ENCODE measurements around the gene MAST4.

MAST4 gene

DNA sequence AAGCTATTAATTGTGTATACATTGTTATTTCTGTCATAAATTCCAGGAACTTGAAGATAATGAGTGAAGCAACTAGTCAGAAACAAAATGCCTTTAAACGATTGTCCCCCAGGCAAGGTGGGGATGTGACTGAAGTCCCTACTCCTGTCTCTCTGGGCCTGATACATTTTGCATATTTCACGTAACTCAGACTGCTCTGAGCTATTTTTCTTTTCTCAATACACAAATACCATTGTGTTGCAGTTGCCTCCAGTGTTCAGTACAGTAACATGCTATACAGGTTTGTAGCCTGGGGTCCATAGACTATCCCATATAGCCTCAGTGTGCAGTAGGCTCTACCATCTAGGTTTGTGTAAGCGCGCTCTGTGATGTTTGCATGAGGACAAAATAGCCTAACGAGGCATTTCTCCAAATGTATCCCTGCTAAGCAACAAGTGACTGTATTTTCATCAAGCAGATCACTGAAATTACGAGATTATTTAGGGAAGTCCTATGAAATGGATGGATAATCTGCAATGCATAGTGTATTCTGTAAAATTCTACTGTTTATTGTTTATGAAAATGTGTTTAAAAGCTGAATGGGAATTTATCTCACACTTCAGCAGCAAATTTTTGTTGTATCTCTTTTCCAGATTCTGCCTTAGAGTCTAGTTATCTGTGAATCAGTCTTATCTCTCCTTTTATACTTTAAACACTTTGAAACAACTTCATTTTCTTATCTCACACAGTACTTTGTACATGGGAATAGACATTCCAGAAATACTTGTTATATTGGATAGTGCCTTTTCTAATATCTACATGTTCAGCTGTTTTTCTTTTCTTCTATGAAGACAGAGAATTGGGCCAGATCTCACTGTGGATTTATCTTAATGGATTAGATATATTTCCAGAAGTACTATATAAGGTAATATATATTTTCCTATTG lies 449.9 kb downstream of the MAST4 start:
- no peak for TF ChIP-seq ZNF274 (IDR thresholded peaks at IDR 0.05; ENCODE audit: low read depth, low read length)
- H3K4me3 ChIP-seq (ENCODE audit: low read length), result no peak overlapping the region

DNA sequence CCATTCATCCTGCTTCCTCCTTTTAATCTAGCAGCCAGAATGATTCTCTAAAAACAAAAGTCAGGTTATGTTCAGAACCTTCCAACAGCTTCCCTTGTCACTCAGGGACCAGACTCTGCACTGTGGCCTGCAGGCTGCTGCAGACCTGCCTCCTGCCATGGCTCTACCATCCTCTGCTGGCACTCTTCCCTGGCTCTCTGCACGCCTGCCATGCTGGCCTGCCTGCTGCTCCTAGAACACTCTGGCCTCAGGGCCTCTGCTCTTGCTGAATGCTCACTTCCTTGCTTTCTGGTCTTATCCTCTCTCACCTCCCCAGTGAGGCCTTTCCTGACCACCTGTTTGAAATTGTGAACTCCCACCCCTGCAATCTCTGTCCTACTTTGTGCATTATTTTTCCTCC lies 451.0 kb downstream of the MAST4 start:
- H3K4me3 ChIP-seq (ENCODE audit: low read length), result no peak overlapping the region
- no peak for TF ChIP-seq ZNF274 (IDR thresholded peaks at IDR 0.05; ENCODE audit: low read depth, low read length)

DNA sequence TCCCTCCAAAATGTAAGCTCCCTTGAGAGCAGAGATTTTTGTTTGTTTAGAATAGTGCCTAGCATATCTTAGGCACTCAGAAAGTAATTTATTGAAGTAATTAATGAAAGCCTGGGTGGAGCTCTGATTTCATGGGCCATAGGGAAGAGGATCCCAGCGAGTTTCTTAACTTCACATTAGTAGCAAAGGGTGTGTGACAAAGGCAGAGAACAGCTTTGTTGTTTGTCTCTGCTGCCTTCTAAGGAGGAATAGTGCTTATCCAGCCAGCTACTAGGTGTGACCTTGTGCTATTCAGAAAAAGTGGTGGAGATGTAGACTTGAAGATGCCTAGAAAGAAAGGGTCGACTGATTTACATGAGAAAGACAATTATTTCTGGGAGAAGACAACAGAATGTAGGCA lies 451.4 kb downstream of the MAST4 start:
- TF ChIP-seq ZNF274 (IDR thresholded peaks at IDR 0.05; ENCODE audit: low read depth, low read length), result no peak
- H3K4me3 ChIP-seq (ENCODE audit: low read length), result no peak overlapping the region

DNA sequence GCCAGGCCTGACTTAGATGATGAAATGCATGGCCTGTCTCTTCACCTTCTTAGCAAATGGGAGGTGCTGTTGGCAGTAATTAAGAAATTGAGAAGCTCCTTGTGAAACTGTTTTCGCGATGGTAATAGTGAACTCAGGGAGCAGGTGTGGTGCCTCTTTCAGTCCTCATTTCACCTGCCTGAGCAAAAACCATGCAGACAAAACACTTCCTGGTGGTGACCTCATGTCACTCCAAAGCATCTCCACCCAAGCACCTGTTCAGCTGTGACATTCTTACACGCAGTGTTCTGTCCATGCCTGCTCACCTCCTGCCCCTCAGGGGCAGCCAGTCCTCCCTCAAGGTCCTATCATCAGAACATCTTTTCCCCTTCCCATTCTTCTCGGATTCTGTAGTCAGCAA lies 453.9 kb downstream of the MAST4 start:
- TF ChIP-seq ZNF274 (IDR thresholded peaks at IDR 0.05; ENCODE audit: low read depth, low read length), result no peak
- H3K4me3 ChIP-seq (ENCODE audit: low read length), result no peak overlapping the region

DNA sequence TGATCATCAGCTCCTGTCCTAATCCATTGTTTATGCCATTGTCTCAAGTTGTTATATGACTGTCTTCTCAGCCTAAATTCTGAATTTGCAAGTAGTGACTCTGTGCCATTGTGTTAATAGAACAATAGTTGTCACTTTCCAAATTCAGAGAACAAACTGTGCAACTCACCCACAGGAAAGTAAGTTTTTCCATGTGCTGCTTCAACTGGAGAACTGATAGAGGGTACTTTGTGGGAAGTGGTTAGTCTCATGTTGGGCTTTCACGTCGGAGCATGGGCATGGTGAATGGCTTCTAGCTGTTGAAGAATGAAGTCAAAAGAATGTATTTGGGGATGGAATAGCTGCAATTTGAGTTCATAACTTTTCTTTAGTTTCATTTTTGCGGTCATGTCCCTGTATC lies 454.4 kb downstream of the MAST4 start:
- TF ChIP-seq ZNF274 (IDR thresholded peaks at IDR 0.05; ENCODE audit: low read depth, low read length), result no peak
- H3K4me3 ChIP-seq (ENCODE audit: low read length), result no peak overlapping the region

DNA sequence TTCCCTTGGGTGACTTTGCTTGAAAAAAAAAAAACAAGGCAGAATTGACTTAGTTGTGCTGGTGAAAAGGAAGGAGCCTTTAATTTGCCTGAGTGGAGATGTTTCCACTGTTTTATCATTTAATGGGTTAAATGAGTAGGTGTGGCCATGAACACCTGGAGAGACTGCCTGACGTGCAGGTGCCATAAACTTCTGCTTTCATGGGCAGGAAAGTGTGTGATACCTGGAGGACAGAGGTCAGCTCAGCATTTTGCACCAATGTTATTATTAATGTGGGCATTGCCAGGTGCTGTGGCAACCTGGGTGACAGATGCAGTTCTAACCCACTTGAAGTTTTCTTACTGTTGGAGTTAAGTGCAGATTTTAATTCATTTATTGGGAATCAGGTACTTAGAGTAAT lies 455.0 kb downstream of the MAST4 start:
- no peak overlapping the region for H3K4me3 ChIP-seq (ENCODE audit: low read length)
- TF ChIP-seq ZNF274 (IDR thresholded peaks at IDR 0.05; ENCODE audit: low read depth, low read length), result no peak

DNA sequence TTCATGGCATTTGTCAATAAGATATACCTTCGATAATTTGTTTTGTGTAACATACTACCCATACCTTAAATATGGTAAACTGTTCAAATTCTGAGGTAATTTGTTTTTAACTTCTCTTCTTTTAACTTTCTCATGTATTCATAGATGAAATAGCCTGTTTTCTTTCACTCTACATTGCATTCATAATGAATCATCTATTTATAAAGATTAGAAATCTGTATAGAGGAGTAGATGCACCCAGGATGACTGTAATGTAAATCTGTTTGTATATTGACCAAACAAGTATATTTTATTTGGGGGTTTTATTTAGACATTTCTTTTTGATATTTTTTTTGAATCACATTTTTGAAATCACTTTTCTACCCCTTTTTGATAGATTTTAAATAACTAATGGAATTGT lies 455.8 kb downstream of the MAST4 start:
- no peak for TF ChIP-seq ZNF274 (IDR thresholded peaks at IDR 0.05; ENCODE audit: low read depth, low read length)
- H3K4me3 ChIP-seq (ENCODE audit: low read length), result no peak overlapping the region

DNA sequence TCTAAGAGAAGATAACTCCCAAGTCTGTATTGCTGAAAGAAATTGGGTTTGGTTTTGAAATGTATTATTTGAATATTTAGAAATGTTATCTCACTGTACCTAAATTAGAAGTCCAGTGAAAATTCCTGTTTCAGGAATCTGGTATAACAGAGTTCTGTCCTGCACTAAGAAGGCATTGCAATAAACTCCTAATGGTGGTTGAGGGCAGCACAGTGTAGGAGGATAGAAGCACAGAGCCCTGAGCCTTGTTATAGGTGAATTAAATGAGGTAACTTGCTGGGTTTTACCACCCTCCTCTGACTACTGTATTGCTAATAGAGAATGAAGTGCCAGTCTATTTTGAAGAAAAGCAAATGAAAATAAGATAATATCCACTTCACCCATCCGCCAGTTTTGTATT lies 457.0 kb downstream of the MAST4 start:
- no peak overlapping the region for H3K4me3 ChIP-seq (ENCODE audit: low read length)
- TF ChIP-seq ZNF274 (IDR thresholded peaks at IDR 0.05; ENCODE audit: low read depth, low read length), result no peak

DNA sequence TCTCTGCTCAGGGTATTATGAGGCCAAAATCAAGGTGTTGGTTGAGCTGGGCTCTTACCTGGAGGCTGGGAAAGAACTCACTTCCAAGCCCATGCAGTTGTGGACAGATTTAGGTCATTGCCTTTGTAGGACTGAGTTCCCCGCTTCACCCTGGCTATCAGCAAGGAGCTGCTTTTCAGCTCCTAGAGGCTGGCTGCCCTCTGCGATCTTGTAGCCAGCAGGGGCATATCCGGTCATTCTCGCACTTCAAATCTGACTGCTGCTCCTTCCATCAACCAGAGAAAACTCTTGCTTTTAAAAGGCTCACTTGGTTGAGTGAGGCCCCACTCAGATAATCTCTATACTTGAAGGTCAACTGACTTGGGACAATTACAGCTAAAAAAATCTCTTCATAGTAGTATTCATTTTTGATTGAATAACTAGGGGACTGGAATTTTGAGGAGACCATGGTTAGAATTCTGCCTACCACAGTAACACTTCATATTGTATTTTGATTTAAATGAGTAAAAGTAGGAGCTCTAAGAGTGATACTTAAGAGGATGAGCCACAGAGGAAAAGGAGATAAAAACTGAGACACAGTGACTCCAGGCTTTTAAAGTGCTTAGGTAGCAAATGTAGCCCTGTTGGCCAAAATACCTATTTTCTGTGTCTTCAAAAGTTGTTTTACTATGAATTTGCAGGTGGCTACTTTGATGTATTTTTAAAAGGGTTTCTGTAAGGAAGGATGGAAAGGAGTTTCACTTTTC lies 463.0 kb downstream of the MAST4 start:
- no peak overlapping the region for H3K4me3 ChIP-seq (ENCODE audit: low read length)
- no peak for TF ChIP-seq ZNF274 (IDR thresholded peaks at IDR 0.05; ENCODE audit: low read depth, low read length)

DNA sequence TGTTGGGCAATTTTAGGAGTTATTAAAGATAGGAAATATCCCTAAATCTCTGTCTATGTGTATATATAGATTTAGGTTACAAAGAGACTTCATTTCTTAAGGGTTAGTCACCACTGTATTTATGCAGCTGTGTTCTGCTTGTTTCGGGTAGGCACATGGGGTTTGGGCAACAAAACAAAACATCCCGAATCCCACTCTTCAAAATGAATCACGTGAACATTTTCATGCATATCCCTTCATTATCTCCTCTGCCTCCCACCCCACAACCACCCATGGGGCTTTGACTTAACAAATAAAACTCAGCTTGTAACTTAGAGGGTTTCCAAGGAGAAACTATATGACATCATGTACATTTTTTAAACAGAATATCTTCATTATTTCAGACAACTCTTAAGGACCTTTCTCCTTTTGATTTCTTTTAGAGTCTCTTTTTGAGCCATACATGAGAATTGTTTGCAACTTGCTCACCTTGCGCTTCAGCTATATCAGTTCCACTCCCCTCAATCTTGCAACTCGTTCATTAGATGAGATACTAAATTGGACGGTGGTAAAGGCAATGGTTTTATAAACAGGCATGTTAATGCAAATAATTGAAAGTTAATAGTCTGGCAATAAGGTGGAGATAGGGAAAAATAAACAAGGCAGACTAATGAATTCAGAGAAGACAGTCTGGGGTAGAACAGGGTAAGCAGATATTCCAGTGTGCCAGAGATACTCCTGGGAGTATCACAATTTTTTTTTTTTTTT lies 463.7 kb downstream of the MAST4 start:
- no peak for TF ChIP-seq ZNF274 (IDR thresholded peaks at IDR 0.05; ENCODE audit: low read depth, low read length)
- H3K4me3 ChIP-seq (ENCODE audit: low read length), result no peak overlapping the region

DNA sequence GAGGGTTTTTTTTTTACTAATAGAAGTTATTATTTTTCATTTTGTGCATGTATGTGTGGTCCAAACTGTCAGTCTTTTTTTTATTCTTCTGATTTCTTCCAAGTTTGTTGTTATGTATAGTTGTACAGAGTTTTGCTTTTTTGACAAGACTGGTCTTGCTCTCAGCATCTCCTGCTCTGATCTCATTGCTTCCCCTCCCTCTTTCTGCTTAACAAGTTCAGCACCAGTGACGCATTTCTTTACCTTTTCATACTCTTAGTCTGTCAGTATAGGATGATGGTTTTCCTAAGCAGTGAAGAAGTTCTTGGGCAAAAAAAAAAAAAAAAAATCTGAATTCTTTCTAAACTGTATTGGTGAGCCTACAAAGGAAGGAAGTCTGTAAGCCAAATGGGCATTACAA lies 465.3 kb downstream of the MAST4 start:
- no peak overlapping the region for H3K4me3 ChIP-seq (ENCODE audit: low read length)
- TF ChIP-seq ZNF274 (IDR thresholded peaks at IDR 0.05; ENCODE audit: low read depth, low read length), result no peak

DNA sequence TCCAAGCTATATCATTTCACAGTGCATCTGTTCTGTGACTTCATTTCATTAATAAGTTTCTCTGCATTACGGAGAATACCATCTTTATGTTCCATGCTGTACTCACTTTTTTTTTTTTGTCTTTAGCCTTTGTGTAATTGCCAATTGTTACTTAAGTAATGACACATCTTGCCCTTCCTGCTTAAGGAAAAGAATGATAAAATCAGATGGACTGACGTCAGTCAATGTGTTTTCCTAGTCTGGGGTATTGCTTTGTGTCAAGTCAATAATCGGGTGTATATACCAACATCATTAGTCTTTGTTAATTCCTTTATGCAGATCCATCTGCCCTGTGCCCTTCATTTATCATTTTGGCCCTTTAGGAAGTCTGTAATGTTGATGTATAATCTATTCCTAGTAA lies 466.9 kb downstream of the MAST4 start:
- no peak for TF ChIP-seq ZNF274 (IDR thresholded peaks at IDR 0.05; ENCODE audit: low read depth, low read length)
- H3K4me3 ChIP-seq (ENCODE audit: low read length), result no peak overlapping the region

DNA sequence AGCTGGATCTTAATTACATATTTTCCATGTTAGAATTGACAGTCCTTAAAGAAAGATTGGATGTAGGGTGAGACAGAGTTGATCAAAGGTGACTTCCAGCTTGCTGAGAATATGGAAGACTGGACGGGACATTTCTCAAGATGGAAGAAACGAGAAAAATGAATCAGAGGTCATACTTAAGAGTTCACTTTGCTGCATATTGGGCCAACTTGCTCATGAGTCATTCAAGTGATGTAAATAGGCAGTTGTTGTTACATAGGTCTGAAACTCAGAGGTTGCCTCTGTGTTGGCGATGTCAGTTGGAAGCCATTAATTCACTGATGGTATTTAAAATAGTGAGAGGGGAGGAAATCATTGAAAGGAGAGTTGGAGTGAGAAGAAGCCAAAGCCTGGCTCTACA lies 467.6 kb downstream of the MAST4 start:
- no peak for TF ChIP-seq ZNF274 (IDR thresholded peaks at IDR 0.05; ENCODE audit: low read depth, low read length)
- H3K4me3 ChIP-seq (ENCODE audit: low read length), result no peak overlapping the region

DNA sequence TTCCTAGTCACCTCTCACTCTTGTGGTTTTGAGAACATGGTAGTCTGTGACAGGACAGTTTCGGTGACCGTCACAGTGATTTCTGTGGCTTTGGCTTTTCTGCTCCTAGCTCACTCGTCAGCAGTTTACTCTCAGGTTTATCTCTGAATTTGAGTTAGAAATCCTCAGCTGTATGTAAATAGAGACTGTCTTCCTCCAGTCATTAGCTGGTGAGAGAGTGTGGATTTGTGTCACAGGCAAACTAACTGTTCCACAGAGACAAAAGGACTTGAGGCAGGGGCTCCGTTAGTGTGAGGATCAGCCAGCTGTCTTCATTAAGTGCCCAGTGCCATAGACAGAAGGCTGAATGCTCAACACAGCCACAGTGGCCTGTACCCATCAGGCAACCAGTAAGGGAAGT lies 469.0 kb downstream of the MAST4 start:
- TF ChIP-seq ZNF274 (IDR thresholded peaks at IDR 0.05; ENCODE audit: low read depth, low read length), result no peak
- H3K4me3 ChIP-seq (ENCODE audit: low read length), result no peak overlapping the region
